ENCODE data around the gene RASSF9. TPM values are rescaled to one million over a fixed set of nuclear protein-coding genes. Genes with fewer than 3 reads are reported as not detected.
A peak's percentile ranks its signal among the peaks of the same experiment; 100 is the strongest.

The RASSF9 gene
- total RNA-seq, 1 donor from 2014 or later, result 0.68 TPM

DNA sequence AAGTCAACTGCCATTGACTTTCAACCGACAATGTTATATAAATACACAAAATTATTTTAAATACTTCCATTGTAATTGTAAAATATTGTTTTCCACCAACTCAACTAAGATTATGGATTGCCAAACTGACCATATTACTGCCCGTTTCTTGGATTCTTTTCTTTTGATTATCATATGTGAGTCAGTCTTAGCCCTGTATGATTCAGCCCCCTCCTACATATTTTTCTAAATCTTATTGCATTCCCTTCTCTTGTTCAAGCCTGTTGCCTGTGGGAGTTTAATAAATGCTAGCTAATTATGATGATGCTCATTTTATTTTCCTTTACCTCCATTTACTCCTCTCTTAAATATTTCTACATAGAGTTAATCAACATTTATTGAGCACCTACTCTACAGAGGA, 6.8 kb downstream of the RASSF9 start:
- Mint-ChIP-seq H3K27me3 (ENCODE audit: low read depth, unreplicated experiment) (no peaks in the 10 kb centered on the region), H3K4me1 (ENCODE audit: low read depth, unreplicated experiment) (peaks cover 28% of the 10 kb centered on the region), H3K27ac (ENCODE audit: unreplicated experiment) (no peak overlapping the region), H3K36me3 (ENCODE audit: low read depth, unreplicated experiment) (no peaks in the 10 kb centered on the region), H3K9me3 (ENCODE audit: unreplicated experiment) (no peaks in the 10 kb centered on the region), H3K4me3 (ENCODE audit: unreplicated experiment) (peak overlapping the region; percentile 23)
- peak overlapping the region; percentile 34 for H3K27ac ChIP-seq (ENCODE audit: low read depth, low read length)
- no peak overlapping the region for H2AFZ ChIP-seq (ENCODE audit: low read depth, low read length)
- no peaks in the 10 kb centered on the region for H4K20me1 ChIP-seq (ENCODE audit: insufficient read depth, low read length)
- H3K9ac ChIP-seq (ENCODE audit: low read length), result no peak overlapping the region
- FAIRE-seq (peak; percentile 26), DNase-seq (ENCODE audit: low read depth) (peak; percentile 78)
- H3K9me3 ChIP-seq (ENCODE audit: insufficient read depth, low read depth, low read length), result no peaks in the 10 kb centered on the region
- H3K4me1 ChIP-seq (ENCODE audit: insufficient read depth, low read length), result peaks cover 19% of the 10 kb centered on the region
- no peaks in the 10 kb centered on the region for H3K36me3 ChIP-seq (ENCODE audit: insufficient read depth, low read length)
- peaks cover 15% of the 10 kb centered on the region for H3K79me2 ChIP-seq (ENCODE audit: insufficient read depth, low read length)
- H3K4me2 ChIP-seq (ENCODE audit: low read length), result peak overlapping the region; percentile 0
- no peaks in the 10 kb centered on the region for H3K27me3 ChIP-seq (ENCODE audit: insufficient read depth, low read length)
- H3K4me3 ChIP-seq (ENCODE audit: insufficient read depth, low read depth, low read length), result no peak overlapping the region
- no peak for TF ChIP-seq EZH2 (IDR thresholded peaks at IDR 0.05; ENCODE audit: insufficient read depth, low read length)
- TF ChIP-seq, protein P1, sequence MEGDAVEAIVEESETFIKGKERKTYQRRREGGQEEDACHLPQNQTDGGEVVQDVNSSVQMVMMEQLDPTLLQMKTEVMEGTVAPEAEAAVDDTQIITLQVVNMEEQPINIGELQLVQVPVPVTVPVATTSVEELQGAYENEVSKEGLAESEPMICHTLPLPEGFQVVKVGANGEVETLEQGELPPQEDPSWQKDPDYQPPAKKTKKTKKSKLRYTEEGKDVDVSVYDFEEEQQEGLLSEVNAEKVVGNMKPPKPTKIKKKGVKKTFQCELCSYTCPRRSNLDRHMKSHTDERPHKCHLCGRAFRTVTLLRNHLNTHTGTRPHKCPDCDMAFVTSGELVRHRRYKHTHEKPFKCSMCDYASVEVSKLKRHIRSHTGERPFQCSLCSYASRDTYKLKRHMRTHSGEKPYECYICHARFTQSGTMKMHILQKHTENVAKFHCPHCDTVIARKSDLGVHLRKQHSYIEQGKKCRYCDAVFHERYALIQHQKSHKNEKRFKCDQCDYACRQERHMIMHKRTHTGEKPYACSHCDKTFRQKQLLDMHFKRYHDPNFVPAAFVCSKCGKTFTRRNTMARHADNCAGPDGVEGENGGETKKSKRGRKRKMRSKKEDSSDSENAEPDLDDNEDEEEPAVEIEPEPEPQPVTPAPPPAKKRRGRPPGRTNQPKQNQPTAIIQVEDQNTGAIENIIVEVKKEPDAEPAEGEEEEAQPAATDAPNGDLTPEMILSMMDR (IDR thresholded peaks at IDR 0.05; ENCODE audit: insufficient read depth, low read depth, low read length), result no peak

DNA sequence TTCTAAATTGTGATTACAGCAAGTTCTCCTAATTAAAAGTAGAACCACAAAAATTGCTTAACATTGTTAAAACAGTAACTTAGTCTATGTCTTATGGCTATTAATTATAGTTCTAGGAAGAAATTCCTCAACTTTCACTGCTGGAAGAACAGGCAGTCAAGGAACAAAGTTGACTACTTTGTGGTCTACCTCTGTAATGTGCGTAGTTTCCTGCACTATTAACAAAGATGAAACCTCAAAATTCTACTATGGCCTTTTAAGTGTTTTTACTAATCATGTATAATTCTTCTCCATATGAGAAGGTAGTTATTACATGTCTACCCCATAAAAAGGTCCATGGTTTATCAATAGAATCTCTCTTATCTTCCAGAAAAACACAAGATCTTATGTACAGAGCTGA, 7.6 kb downstream of the RASSF9 start:
- no peak overlapping the region for H3K9ac ChIP-seq (ENCODE audit: low read length)
- FAIRE-seq (no peak), DNase-seq (ENCODE audit: low read depth) (peak; percentile 77)
- H3K27ac ChIP-seq (ENCODE audit: low read depth, low read length), result peak overlapping the region; percentile 34
- Mint-ChIP-seq H3K4me3 (ENCODE audit: unreplicated experiment) (no peak overlapping the region), H3K9me3 (ENCODE audit: unreplicated experiment) (no peaks in the 10 kb centered on the region), H3K36me3 (ENCODE audit: low read depth, unreplicated experiment) (no peaks in the 10 kb centered on the region), H3K27me3 (ENCODE audit: low read depth, unreplicated experiment) (no peaks in the 10 kb centered on the region), H3K27ac (ENCODE audit: unreplicated experiment) (no peak overlapping the region), H3K4me1 (ENCODE audit: low read depth, unreplicated experiment) (peaks cover 36% of the 10 kb centered on the region)
- H3K27me3 ChIP-seq (ENCODE audit: insufficient read depth, low read length), result no peaks in the 10 kb centered on the region
- H4K20me1 ChIP-seq (ENCODE audit: insufficient read depth, low read length), result no peaks in the 10 kb centered on the region
- no peak overlapping the region for H2AFZ ChIP-seq (ENCODE audit: low read depth, low read length)
- no peak overlapping the region for H3K4me3 ChIP-seq (ENCODE audit: insufficient read depth, low read depth, low read length)
- H3K36me3 ChIP-seq (ENCODE audit: insufficient read depth, low read length), result no peaks in the 10 kb centered on the region
- TF ChIP-seq EZH2 (IDR thresholded peaks at IDR 0.05; ENCODE audit: insufficient read depth, low read length), result no peak
- TF ChIP-seq, protein P1 (IDR thresholded peaks at IDR 0.05; ENCODE audit: insufficient read depth, low read depth, low read length), result no peak
- H3K4me1 ChIP-seq (ENCODE audit: insufficient read depth, low read length), result peaks cover 25% of the 10 kb centered on the region
- no peaks in the 10 kb centered on the region for H3K9me3 ChIP-seq (ENCODE audit: insufficient read depth, low read depth, low read length)
- H3K4me2 ChIP-seq (ENCODE audit: low read length), result peak overlapping the region; percentile 37
- H3K79me2 ChIP-seq (ENCODE audit: insufficient read depth, low read length), result peaks cover 10% of the 10 kb centered on the region

DNA sequence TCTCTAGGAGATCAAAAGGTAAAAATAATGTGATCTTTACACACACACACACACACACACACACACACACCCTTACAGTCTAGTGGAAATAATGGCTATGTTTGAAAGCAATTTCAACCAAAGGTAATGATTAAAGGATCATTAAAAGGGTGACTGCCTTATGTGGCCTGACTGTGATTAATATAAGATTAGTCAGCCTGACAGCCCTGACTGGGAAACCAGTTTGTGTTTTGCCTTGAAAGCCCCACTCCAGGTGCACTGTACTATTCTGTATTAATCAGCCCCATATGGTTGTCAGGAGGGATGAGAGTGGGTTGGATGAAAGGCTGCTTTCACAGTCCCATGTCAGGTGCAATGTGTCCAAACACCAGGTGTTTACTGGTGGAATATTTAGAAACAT, 10.5 kb downstream of the RASSF9 start:
- DNase-seq (ENCODE audit: low read depth) (peak; percentile 64), FAIRE-seq (no peak)
- no peaks in the 10 kb centered on the region for H3K27me3 ChIP-seq (ENCODE audit: insufficient read depth, low read length)
- H3K27ac ChIP-seq (ENCODE audit: low read depth, low read length), result no peak overlapping the region
- no peak overlapping the region for H3K9ac ChIP-seq (ENCODE audit: low read length)
- no peak overlapping the region for H3K4me3 ChIP-seq (ENCODE audit: insufficient read depth, low read depth, low read length)
- H3K9me3 Mint-ChIP-seq (ENCODE audit: unreplicated experiment), result no peaks in the 10 kb centered on the region
- no peak overlapping the region for H3K27ac Mint-ChIP-seq (ENCODE audit: unreplicated experiment)
- no peak overlapping the region for H2AFZ ChIP-seq (ENCODE audit: low read depth, low read length)
- no peaks in the 10 kb centered on the region for H3K36me3 Mint-ChIP-seq (ENCODE audit: low read depth, unreplicated experiment)
- H3K27me3 Mint-ChIP-seq (ENCODE audit: low read depth, unreplicated experiment), result no peaks in the 10 kb centered on the region
- H4K20me1 ChIP-seq (ENCODE audit: insufficient read depth, low read length), result no peaks in the 10 kb centered on the region
- no peak overlapping the region for H3K4me3 Mint-ChIP-seq (ENCODE audit: unreplicated experiment)
- TF ChIP-seq EZH2 (IDR thresholded peaks at IDR 0.05; ENCODE audit: insufficient read depth, low read length), result no peak
- TF ChIP-seq, protein P1 (IDR thresholded peaks at IDR 0.05; ENCODE audit: insufficient read depth, low read depth, low read length), result no peak
- H3K36me3 ChIP-seq (ENCODE audit: insufficient read depth, low read length), result no peaks in the 10 kb centered on the region
- H3K4me1 Mint-ChIP-seq (ENCODE audit: low read depth, unreplicated experiment), result peaks cover 39% of the 10 kb centered on the region
- H3K4me2 ChIP-seq (ENCODE audit: low read length), result no peak overlapping the region
- no peaks in the 10 kb centered on the region for H3K9me3 ChIP-seq (ENCODE audit: insufficient read depth, low read depth, low read length)
- H3K79me2 ChIP-seq (ENCODE audit: insufficient read depth, low read length), result peaks cover 6% of the 10 kb centered on the region
- H3K4me1 ChIP-seq (ENCODE audit: insufficient read depth, low read length), result peaks cover 34% of the 10 kb centered on the region
